Measurements from ENCODE around the gene DNAH5.

Gene DNAH5

DNA sequence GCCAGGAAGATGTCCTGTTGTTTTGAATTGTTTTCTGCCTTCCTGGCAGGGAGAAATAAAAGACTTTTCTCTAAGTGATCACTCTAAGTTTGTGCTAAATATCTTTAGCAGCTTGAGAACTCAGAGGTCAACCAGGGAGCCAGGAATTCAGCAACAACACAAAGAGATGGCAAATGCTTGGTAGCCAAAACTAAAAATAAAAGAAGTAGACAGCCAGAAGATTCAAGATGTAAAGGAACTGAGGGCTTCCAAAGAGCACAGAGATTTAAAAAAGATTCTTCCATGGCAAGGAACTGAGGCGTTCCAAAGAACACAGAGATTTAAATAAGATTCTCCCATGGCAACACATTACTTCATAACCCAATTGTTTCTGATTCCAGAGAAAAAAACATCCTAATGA, 9.6 kb downstream of the DNAH5 start:
- DNase-seq (ENCODE audit: low spot score), result no peak

- no peak for DNase-seq (ENCODE audit: low spot score)
These were observed 10.4 kb downstream of the DNAH5 start for GRCh38 chr5:13934125-13934524.

DNA sequence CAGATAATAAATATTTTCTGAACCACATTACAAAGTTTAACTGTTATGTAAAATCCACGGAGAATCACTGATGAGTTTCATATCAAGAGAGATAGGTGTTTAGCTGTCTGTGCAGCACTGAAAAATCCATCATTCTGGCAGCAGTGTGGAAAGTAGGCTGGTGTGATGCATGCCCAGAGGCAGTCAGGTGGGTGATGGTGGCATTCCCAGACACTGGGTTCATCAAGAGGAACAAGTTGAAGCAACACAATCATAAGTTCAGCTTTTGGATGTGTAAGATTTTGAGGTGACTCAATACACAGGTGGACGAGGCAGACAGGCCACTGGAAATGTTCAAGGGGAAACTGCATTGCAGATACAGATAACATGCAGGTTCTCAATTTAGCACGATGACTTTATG, 11.9 kb downstream of the DNAH5 start:
- DNase-seq (ENCODE audit: low spot score), result no peak

- DNase-seq (ENCODE audit: low spot score), result no peak
These were observed 12.5 kb downstream of the DNAH5 start for GRCh38 chr5:13932011-13932410.

GRCh38 chr5:13930541-13931171, 13.8 kb downstream of the DNAH5 start:
- DNase-seq (ENCODE audit: low spot score), result no peak

DNA sequence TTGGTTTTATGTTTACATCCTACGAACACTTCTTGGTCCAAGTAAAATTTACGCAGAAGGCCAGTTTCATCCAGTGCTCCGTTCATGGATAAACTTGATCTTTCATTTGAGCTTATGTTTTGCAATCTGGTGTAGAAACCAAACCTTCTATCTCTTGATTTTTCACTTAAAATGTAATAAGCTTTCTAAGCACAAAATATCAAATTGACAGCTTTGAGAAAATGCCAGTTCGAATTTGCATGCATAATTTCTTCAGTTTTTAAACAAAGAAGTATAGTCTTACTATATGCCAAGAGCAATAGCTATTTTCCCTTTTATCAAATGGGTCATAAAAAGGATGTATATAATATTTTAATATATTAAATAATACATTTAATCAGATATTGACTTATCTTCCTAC, 17.8 kb downstream of the DNAH5 start:
- DNase-seq (ENCODE audit: low spot score), result no peak

GRCh38 chr5:13921578-13921977, 22.9 kb downstream of the DNAH5 start:
- no peak for DNase-seq (ENCODE audit: low spot score)

GRCh38 chr5:13919786-13920185, 24.7 kb downstream of the DNAH5 start:
- DNase-seq (ENCODE audit: low spot score), result no peak

DNA sequence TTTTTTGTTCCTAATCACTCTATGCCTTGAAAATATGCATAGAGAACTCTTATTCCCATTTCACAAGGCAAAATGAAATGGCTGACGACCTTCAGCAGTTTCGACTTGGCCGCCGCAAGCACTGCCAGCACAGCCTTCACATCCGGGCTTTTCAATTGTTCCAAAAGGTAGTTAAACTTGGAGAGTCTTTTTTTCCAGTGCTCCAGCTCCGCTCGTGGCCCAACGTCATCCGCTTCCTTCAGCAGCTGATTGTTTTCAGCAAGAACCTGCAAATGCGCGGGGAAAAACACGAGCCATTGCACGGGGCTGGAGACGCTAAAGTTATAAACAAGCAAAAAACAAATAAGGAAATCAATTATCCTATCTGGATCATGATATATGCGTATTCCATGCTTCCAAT, 25.4 kb downstream of the DNAH5 start:
- DNase-seq (ENCODE audit: low spot score), result no peak

- no peak for DNase-seq (ENCODE audit: low spot score)
These were observed 27.4 kb downstream of the DNAH5 start for GRCh38 chr5:13917061-13917460.

DNA sequence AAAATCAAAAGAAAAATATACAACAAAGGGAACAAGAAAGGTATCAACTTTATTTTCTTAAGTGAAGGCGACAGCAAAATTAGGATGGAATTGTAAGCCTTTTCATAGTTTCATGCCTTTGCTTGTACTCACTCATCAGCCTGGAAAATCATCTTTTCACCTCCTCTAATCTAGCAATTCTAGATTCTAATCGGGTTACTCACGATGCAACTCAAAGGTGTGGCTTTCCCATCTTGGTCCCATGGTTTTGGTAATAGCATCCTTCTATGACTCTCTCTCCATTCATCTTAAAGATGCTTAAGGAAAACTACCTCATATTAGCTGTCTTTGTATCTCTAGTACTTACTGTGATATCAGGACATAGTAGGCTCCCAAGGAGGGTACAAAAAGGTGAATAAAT, 30.5 kb downstream of the DNAH5 start:
- DNase-seq (ENCODE audit: low spot score), result no peak

GRCh38 chr5:13910637-13911288, 33.7 kb downstream of the DNAH5 start:
- no peak for DNase-seq (ENCODE audit: low spot score)

DNA sequence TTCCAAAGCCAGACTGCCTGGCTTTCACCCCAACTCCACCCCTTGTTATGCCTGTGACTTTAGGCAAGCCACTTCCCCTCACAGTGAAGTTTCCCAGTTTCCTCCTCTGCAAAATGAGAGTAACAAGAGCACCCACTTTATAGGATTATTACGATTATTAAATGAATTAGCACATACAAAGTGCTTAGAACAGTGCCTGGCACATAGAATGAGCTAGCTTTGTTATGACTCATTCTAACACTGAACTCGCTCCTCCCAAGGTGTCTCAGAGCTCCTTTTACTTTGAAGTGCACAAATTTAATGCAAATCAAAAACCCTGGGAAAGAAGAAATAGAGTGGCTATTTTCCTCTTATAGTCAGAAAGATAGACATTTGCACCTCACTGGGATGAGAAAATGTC, 34.3 kb downstream of the DNAH5 start:
- no peak for DNase-seq (ENCODE audit: low spot score)

DNA sequence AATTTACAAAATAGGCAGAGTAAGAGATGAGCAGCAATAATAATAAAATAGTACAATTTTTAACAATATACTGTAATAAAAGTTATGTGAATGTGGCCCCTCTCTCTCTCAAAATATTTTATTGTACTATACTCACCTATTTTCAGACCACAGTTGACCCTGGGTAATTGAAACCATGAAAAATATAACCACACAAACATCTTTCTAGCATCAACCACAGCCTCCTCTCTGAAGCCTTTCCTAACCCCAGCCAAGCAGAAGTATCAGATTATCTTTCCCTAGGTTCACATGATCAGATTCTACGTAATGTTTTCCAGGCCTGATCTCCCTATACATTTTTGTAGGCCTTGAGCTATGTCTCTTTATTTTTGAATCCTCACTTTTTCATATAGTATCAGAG, 35.2 kb downstream of the DNAH5 start:
- DNase-seq (ENCODE audit: low spot score), result no peak

DNA sequence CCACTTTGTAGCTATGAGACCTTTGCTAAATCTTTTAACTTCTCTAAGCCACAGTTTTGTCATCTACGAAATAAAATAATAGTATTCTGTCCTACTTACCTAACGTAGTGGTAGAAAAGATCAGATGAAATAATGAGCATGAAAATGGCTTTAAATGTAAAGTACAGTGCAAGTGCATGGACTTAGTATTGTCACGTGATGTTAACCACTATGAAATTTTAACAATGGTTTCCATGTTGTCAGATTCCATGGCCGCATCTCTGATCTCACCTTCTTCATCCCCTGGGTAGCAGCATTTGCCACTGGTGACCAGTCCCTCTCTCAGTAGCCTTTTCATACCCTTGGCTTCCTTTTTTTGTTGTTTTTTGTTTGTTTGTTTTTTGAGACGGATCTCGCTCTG, 45.9 kb downstream of the DNAH5 start:
- no peak for DNase-seq (ENCODE audit: low spot score)

DNA sequence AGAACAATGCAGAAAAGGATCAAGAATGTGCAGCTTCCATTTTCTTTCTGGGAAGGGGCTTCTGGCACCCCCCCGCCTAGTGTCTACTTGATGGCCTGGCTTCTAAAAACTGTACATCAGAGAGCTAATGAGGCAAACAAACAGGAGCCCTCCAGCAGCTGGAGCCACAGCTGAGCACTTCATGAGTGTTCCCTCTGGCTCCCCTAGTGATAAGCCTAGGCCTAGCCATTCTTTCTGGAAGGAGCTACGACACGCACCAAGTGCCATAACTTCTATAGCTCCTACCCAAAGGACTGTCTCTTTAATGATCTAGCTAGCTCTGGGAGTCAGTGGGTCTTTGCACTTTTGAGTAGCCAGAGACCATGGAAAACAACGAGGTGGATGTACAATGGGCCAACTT, 66.1 kb downstream of the DNAH5 start:
- DNase-seq (ENCODE audit: low spot score), result no peak

DNA sequence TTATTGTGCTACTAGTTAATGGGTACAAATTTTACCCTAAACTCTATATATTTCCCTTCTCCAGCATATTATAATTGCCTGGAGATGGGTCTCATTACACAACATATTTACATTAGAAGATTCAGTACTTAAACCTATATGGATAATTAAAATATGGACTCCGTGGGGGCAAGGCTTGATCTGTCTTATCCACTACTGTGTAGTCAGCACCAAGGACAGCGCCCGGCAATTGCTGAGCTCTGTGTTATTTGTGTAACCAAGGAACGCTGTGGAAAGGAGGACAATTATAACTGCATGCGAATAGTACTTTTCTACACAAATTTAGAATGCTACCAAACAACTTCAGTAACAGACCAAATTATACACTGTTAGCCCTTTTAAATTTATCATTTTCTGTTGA, 77.7 kb downstream of the DNAH5 start:
- DNase-seq (ENCODE audit: low spot score), result no peak

DNA sequence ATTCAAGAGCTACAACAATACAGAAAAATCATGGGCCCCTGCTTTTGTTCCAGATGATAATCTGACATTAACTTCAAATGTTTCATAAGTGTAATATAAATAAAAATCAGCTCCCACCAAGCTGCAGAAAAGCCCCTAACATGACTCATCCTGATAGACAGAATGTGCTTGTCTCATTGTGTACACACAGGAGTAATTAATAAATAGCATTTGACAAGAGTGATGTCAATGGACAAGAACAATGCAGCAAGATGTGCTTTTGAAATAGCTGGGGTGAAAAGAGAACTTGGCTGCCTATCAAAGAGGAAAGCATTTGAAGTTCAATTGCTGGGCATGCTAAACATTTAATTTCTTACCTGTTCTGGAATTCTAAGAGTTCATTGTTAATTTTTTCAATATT, 79.2 kb downstream of the DNAH5 start:
- DNase-seq (ENCODE audit: low spot score), result no peak

DNA sequence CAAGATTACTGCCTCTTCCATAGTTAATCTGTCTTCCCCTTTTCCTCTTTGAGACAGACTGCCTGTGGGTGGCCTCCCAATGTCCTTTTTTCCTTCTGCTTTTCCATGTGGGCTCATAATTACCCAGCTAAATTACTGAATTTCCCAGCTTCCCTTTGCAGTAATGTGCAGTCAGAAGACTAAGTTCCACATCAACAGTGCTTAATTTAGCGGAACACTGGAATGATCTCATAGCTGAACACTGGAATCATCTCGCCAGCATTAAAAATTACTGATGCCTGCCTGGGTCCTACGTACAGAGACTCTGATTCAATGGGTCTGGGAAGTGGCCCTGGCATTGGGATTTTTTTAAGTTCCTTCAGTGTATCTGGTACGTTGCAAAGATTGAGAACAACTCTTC, 84.3 kb downstream of the DNAH5 start:
- no peak for DNase-seq (ENCODE audit: low spot score)

- DNase-seq (ENCODE audit: low spot score), result no peak
These were observed 85.0 kb downstream of the DNAH5 start for GRCh38 chr5:13859270-13860065.

DNA sequence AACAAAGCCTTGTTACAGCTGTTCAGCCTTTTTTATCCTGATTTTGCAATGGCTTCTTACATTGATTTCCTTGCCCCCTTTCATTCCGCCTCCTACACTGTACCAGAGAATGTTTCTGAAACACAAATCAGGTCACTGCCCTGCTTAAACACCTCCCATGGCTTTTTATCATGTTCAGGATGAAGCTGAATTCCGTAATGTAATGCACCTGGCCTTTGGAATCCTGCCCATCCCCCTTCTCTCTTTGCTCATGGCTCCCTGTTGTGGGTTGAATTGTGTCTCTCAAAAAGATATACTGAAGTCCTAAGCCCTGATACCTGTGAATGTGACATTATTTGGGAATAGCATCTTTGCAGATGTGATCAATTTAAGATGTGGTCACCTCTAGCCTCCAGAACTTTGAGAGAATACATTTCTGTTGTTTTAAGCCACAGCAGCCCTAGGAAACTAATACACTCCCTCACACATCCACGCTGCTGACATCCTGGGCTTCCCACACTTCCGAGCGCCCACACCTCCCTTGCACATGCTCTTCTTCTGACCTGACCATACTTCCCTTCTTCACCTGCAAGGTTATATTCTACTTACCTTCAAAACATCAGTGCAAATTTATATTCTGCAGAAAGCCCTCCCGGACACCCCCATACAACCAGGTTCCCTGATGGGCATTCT, 101.2 kb downstream of the DNAH5 start:
- no peak for DNase-seq (ENCODE audit: low spot score)

GRCh38 chr5:13833440-13833839, 111.0 kb downstream of the DNAH5 start:
- DNase-seq (ENCODE audit: low spot score), result no peak

DNA sequence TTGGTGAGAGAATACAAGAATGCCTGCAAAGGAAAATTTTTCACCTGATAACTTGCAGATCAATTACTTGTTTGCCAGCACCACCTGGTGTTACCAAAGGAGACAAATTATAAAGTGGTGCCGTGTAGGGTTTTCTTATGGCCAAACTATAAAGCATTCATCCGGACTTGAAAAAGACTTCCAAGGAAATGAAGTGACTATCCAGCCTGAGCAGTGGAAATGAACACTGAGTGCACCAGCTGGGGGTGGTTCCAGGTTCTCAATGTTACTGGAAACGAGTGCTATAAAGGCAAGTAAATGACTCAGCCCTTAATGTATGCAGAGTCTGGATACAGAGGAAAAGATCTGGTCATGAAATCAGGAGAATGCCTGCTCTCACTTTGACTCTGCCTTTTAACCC, 113.1 kb downstream of the DNAH5 start:
- no peak for DNase-seq (ENCODE audit: low spot score)
